Measurements from ENCODE around the gene ATXN2.

DNA sequence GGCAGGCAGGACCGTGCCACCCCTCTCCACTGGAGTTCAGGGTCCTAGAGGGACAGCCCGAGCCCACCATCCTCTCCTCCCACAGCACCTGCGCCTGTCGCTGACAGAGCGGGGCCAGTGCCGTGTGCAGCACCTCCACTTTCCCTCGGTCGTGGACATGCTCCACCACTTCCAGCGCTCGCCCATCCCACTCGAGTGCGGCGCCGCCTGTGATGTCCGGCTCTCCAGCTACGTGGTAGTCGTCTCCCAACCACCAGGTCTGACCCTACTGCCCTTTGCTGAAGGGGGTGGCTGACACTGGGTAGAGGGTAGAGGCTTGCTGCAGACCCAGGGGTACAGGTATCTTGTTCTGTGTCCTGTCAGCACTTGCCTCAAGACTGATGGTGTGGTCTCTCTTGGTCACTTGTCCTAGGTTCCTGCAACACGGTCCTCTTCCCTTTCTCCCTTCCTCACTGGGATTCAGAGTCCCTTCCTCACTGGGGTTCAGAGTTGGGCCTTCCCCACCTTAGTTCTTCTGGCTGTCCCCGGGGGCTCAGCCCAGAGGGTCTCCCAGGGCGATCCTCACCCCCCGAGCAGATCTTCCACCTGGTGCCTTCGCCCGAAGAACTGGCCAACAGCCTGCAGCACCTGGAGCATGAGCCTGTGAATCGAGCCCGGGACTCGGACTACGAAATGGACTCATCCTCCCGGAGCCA lies 151.4 kb downstream of the ATXN2 start:
- TF ChIP-seq, protein P1, sequence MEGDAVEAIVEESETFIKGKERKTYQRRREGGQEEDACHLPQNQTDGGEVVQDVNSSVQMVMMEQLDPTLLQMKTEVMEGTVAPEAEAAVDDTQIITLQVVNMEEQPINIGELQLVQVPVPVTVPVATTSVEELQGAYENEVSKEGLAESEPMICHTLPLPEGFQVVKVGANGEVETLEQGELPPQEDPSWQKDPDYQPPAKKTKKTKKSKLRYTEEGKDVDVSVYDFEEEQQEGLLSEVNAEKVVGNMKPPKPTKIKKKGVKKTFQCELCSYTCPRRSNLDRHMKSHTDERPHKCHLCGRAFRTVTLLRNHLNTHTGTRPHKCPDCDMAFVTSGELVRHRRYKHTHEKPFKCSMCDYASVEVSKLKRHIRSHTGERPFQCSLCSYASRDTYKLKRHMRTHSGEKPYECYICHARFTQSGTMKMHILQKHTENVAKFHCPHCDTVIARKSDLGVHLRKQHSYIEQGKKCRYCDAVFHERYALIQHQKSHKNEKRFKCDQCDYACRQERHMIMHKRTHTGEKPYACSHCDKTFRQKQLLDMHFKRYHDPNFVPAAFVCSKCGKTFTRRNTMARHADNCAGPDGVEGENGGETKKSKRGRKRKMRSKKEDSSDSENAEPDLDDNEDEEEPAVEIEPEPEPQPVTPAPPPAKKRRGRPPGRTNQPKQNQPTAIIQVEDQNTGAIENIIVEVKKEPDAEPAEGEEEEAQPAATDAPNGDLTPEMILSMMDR (IDR thresholded peaks at IDR 0.05), result no peak
- TF ChIP-seq POLR2A (IDR thresholded peaks at IDR 0.05), result no peak
